Neutrophil (primary cell): Measurements from ENCODE around the gene FXYD4.
"Not testable (repeated sequence)": the region's sequence is repeated elsewhere in the genome, so short reads cannot be mapped to it uniquely, and the experiment has no call there.

Source experiments
- H3K27ac ChIP-seq: fragments of 200-600 bp; sonication (generic); 2 replicates; pipeline ENCODE4 v1.5.1; 2016; ENCODE audit warnings: mild to moderate bottlenecking, moderate library complexity
- H3K27me3 ChIP-seq: fragments of 200-600 bp; sonication (generic); 2 replicates; pipeline ENCODE4 v1.6.0; 2016; ENCODE audit warnings: mild to moderate bottlenecking
- H3K36me3 ChIP-seq: fragments of 200-600 bp; sonication (generic); 2 replicates; pipeline ENCODE4 v1.5.1; 2017
- H3K4me1 ChIP-seq, 2 experiments: fragments of 200-600 bp in 1 of 2; sonication (generic) in 1 of 2; 1 replicate in 1 of 2; 2 replicates in 1 of 2; pipeline versions ENCODE4 v1.5.1 to v1.6.1; 2013 to 2016; ENCODE audit warnings: low read depth in 1 of 2, low read length in 1 of 2, mild to moderate bottlenecking in 1 of 2, moderate library complexity in 1 of 2; ENCODE audit not compliant: control insufficient read depth in 1 of 2, insufficient read depth in 1 of 2
- H3K4me3 ChIP-seq, 2 experiments: fragments of 200-600 bp in 1 of 2; sonication (generic) in 1 of 2; 1 replicate in 1 of 2; 2 replicates in 1 of 2; pipeline ENCODE4 v1.5.1; 2013 to 2016; ENCODE audit warnings: low read depth in 1 of 2, low read length in 1 of 2, mild to moderate bottlenecking in 1 of 2, moderate library complexity in 1 of 2
- H3K9me3 ChIP-seq: fragments of 200-600 bp; sonication (generic); 2 replicates; pipeline ENCODE4 v1.5.1; 2016
- TF ChIP-seq, protein P1 (sequence below): fragments of 200-600 bp; sonication (generic); IDR thresholded peaks from 2 replicates; pipeline ENCODE4 v1.5.1; 2016; ENCODE audit warnings: antibody characterized with exemption

FXYD4 gene

DNA sequence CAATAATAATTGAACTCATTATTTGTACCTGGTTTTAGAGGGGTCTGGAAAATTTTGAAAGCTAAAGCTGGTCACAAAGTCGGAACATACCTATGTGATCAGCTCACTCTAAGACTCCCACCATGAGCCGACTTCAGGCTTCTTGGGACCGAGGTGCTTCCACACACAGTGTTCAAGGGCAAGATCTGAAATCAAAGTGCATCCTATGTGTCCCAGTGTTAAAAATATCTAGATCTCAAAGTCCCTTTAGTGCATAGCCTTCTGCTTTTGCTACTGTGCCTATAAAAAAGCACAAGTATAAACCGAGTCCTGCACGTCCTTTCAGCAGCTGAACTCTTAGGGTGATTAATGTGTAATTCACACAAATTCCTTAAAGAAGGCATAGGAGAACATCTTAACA is 43.5 kb upstream of the FXYD4 start:
- Histone ChIP-seq H3K27ac (peak overlapping the region; percentile 42), H3K27me3 (no peaks in the 10 kb centered on the region), H3K4me3 (no peak overlapping the region), H3K36me3 (no peaks in the 10 kb centered on the region), H3K4me1 (peaks cover 44 to 45% of the 10 kb centered on the region in 2 experiments), H3K9me3 (no peaks in the 10 kb centered on the region)
- TF ChIP-seq, protein P1, sequence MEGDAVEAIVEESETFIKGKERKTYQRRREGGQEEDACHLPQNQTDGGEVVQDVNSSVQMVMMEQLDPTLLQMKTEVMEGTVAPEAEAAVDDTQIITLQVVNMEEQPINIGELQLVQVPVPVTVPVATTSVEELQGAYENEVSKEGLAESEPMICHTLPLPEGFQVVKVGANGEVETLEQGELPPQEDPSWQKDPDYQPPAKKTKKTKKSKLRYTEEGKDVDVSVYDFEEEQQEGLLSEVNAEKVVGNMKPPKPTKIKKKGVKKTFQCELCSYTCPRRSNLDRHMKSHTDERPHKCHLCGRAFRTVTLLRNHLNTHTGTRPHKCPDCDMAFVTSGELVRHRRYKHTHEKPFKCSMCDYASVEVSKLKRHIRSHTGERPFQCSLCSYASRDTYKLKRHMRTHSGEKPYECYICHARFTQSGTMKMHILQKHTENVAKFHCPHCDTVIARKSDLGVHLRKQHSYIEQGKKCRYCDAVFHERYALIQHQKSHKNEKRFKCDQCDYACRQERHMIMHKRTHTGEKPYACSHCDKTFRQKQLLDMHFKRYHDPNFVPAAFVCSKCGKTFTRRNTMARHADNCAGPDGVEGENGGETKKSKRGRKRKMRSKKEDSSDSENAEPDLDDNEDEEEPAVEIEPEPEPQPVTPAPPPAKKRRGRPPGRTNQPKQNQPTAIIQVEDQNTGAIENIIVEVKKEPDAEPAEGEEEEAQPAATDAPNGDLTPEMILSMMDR: no peak

DNA sequence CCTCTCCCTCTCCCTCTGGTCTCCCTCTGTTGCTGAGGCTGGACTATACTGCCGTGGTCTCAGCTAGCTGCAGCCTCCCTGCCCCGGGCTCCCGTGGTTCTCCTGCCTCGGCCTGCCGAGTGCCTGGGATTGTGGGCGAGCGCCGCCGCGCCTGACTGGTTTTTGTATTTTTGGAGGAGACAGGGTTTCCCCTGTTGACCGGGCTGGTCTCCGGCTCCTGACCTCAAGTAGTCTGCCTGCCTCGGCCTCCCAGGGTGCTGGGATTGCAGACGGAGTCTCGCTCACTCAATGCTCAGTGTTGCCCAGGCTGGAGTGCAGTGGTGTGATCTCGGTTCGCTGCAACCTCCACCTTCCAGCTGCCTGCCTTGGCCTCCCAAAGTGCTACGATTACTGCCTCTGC is 42.6 kb upstream of the FXYD4 start:
- not testable (repeated sequence) for H3K9me3 ChIP-seq, H3K4me3 ChIP-seq, H3K27ac ChIP-seq, H3K27me3 ChIP-seq, H3K36me3 ChIP-seq
- peaks cover 47 to 49% of the 10 kb centered on the region in 2 experiments for H3K4me1 ChIP-seq

GRCh38 chr10:43329246-43329885 is 42.1 kb upstream of the FXYD4 start:
- not testable (repeated sequence) for H3K27me3 ChIP-seq, H3K36me3 ChIP-seq, H3K4me3 ChIP-seq, H3K27ac ChIP-seq, H3K9me3 ChIP-seq
- H3K4me1 ChIP-seq: peaks cover 50 to 54% of the 10 kb centered on the region in 2 experiments

GRCh38 chr10:43330049-43330823 is 41.2 kb upstream of the FXYD4 start:
- peaks cover 55% of the 10 kb centered on the region in 2 experiments for H3K4me1 ChIP-seq
- H3K9me3 ChIP-seq, H3K36me3 ChIP-seq, H3K27ac ChIP-seq, H3K27me3 ChIP-seq, H3K4me3 ChIP-seq: not testable (repeated sequence)

DNA sequence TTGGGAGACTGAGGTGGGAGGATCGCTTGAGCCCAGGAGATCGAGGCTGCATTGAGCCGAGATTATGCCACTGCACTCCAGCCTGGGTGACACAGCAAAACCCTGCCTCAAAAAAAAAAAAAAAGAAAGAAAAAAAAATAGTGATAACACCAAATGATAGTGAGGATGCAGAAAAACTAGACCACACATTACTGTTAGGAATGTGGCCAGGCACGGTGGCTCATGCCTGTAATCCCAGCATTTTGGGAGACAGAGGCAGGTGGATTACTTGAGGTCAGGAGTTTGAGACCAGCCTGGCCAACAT is 40.7 kb upstream of the FXYD4 start:
- H3K36me3 ChIP-seq, H3K9me3 ChIP-seq, H3K27me3 ChIP-seq, H3K4me3 ChIP-seq: not testable (repeated sequence)
- Histone ChIP-seq H3K27ac (peak overlapping the region; percentile 25), H3K4me1 (peaks cover 60 to 61% of the 10 kb centered on the region in 2 experiments)

- no peaks in the 10 kb centered on the region for H3K27me3 ChIP-seq
- no peaks in the 10 kb centered on the region for H3K36me3 ChIP-seq
- TF ChIP-seq, protein P1: no peak
- H3K9me3 ChIP-seq: no peaks in the 10 kb centered on the region
- H3K27ac ChIP-seq: peak overlapping the region; percentile 3
- peaks cover 50 to 54% of the 10 kb centered on the region in 2 experiments for H3K4me1 ChIP-seq
- H3K4me3 ChIP-seq: no peak overlapping the region
Observed at GRCh38 chr10:43333653-43334052, 37.8 kb upstream of the FXYD4 start.

- Histone ChIP-seq H3K27ac (peak overlapping the region; percentile 52), H3K4me3 (no peak overlapping the region), H3K36me3 (no peaks in the 10 kb centered on the region), H3K27me3 (no peaks in the 10 kb centered on the region), H3K4me1 (peaks cover 44 to 49% of the 10 kb centered on the region in 2 experiments), H3K9me3 (no peaks in the 10 kb centered on the region)
- TF ChIP-seq, protein P1: no peak
Observed at GRCh38 chr10:43336061-43336460, 35.4 kb upstream of the FXYD4 start.
